ENCODE measurements around the gene GSG1L.

GSG1L gene

DNA sequence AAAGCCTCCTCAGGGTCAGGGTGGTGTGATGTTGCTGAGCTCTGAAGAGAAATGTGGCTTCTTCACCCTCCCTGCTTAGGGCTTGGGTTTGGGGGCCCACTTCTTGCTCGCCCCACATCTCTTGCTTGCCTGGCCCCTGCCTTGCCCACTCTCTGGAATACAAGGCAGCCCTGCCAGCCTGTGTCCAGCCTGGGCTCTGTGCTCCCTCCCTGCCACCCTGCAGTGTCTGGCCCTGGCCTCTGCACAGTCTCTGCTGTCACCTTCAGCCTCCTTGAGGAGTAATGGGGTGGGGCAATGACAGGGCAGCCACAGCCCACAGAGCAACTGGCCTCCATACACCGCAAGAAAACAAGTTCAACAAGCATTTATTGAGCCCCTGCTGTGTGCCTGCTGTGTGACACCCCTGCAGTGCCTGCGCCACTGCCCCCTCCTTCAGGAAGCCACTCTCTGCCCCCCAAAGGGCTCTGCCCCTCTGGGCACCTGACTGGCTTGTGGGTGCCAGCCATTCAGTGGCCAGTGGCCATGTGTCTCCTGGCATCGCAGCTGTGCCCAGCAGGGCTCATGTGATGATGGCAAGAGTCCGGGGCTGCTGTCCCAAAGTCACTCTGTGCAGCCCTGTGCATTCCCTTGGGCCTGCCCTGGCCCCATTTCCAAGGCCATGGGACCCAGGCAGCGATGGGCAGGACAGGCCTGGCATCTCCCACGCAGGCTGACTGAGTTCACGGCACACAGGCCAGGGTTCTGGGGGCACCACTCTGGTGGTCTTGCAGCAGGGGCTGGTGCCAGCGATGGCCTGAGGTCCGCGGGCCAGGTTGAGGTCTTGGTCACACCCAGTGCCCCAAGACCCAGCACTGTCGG, 272.7 kb downstream of the GSG1L start:
- no peak for TF ChIP-seq CTCF (IDR thresholded peaks at IDR 0.05; ENCODE audit: insufficient read depth, low read length, poor library complexity, severe bottlenecking)
- Histone ChIP-seq H3K4me3 (replicated peaks; ENCODE audit: low read depth, low read length) (no peak overlapping the region), H3K27me3 (replicated peaks; ENCODE audit: control insufficient read depth, insufficient read depth, low read length) (no peaks in the 10 kb centered on the region), H3K36me3 (ENCODE audit: control insufficient read depth, insufficient read depth, low read length) (no peaks in the 10 kb centered on the region)
- DNase-seq (ENCODE audit: extremely low read depth, insufficient read length): no peak

DNA sequence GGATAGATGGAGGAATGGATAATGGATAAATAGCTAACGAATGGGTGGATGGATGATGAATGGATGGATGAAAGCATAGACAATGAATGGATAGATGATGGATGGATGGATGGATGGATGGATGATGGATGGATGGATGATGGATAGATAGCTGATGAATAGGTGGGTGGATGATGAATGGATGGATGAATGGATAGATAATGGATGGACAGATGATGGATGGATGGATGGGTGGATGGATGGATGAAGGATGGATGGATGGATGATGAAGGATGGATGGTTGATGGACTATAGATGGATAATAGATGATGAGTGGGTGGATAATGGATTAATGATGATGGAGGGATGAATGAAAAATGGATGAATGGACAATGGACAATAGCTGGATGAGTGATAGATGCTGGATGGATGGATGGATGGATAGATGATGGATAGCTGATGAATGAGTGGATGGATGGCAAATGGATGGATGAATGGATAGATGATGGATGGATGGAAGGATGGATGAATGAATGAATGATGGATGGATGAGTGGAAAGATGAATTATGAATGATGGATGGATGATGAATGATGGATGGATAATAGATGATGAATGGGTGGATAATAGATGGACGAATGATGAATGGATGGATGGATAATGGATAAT, 273.8 kb downstream of the GSG1L start:
- H3K27me3 ChIP-seq (replicated peaks; ENCODE audit: control insufficient read depth, insufficient read depth, low read length): no peaks in the 10 kb centered on the region
- H3K4me3 ChIP-seq (replicated peaks; ENCODE audit: low read depth, low read length): no peak overlapping the region
- no peak for TF ChIP-seq CTCF (IDR thresholded peaks at IDR 0.05; ENCODE audit: insufficient read depth, low read length, poor library complexity, severe bottlenecking)
- no peak for DNase-seq (ENCODE audit: extremely low read depth, insufficient read length)
- no peaks in the 10 kb centered on the region for H3K36me3 ChIP-seq (ENCODE audit: control insufficient read depth, insufficient read depth, low read length)

GRCh38 chr16:27789150-27789549, 274.4 kb downstream of the GSG1L start:
- no peak for TF ChIP-seq CTCF (IDR thresholded peaks at IDR 0.05; ENCODE audit: insufficient read depth, low read length, poor library complexity, severe bottlenecking)
- Histone ChIP-seq H3K27me3 (replicated peaks; ENCODE audit: control insufficient read depth, insufficient read depth, low read length) (no peaks in the 10 kb centered on the region), H3K4me3 (replicated peaks; ENCODE audit: low read depth, low read length) (no peak overlapping the region), H3K36me3 (ENCODE audit: control insufficient read depth, insufficient read depth, low read length) (no peaks in the 10 kb centered on the region)
- no peak for DNase-seq (ENCODE audit: extremely low read depth, insufficient read length)

- Histone ChIP-seq H3K36me3 (ENCODE audit: control insufficient read depth, insufficient read depth, low read length) (no peaks in the 10 kb centered on the region), H3K4me3 (replicated peaks; ENCODE audit: low read depth, low read length) (no peak overlapping the region), H3K27me3 (replicated peaks; ENCODE audit: control insufficient read depth, insufficient read depth, low read length) (no peaks in the 10 kb centered on the region)
- TF ChIP-seq CTCF (IDR thresholded peaks at IDR 0.05; ENCODE audit: insufficient read depth, low read length, poor library complexity, severe bottlenecking): no peak
- DNase-seq (ENCODE audit: extremely low read depth, insufficient read length): no peak
These were observed 275.8 kb downstream of the GSG1L start for GRCh38 chr16:27787665-27788064.

DNA sequence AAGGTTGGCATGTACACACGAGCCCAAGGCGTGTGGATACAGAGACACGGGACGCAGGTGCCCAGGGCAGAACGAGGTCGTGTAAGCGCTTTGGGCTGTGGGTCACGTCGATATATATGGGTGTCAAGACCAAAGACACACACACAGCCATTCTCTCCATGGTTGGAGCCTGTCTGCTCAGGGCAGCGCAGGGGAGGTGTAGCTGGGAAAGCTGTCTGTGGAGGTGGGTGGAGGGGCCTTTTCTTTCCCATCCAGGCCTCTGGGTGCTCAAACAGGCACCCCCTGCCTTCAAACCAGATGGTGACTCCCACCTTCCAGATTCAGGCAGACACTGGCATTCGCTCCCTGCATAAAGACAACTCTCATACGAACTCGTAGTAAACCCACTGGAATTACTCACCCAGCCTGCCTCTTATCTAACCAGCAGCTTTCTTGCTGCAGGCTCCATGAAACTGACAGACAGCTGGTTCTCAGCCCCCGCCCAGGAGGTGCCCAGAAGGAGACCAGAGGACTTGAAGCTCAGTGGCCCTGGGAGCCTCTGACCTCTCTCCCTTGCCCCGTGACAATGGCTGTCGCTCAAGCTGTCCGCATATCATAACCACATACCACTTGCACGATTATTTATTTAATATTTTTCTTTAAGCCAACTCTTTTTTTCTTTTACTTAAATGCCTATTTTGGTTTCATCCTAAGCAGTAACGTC, 276.4 kb downstream of the GSG1L start:
- no peak for DNase-seq (ENCODE audit: extremely low read depth, insufficient read length)
- H3K27me3 ChIP-seq (replicated peaks; ENCODE audit: control insufficient read depth, insufficient read depth, low read length): no peaks in the 10 kb centered on the region
- TF ChIP-seq CTCF (IDR thresholded peaks at IDR 0.05; ENCODE audit: insufficient read depth, low read length, poor library complexity, severe bottlenecking): no peak

More for the DNA sequence above, 276.4 kb downstream of the GSG1L start:
- Histone ChIP-seq H3K36me3 (ENCODE audit: control insufficient read depth, insufficient read depth, low read length) (no peaks in the 10 kb centered on the region), H3K4me3 (replicated peaks; ENCODE audit: low read depth, low read length) (no peak overlapping the region)
